NB4 (cell line): Measurements from ENCODE around the gene SELENOH.

ENCODE experiments used
- DNase-seq: peaks from one replicate; pipeline ENCODE4 v3.0.0; 2010; ENCODE audit warnings: low read depth
- H3K4me3 ChIP-seq: one replicate; pipeline ENCODE4 v1.5.1; 2011; ENCODE audit warnings: mild to moderate bottlenecking, low read depth, low read length, moderate library complexity
- MYC ChIP-seq: IDR thresholded peaks from 2 replicates; pipeline ENCODE4 v1.6.1; 2011; ENCODE audit warnings: low read depth, low read length
- POLR2A ChIP-seq: IDR thresholded peaks from 2 replicates; pipeline ENCODE4 v1.6.1; 2011; ENCODE audit warnings: mild to moderate bottlenecking; ENCODE audit not compliant: insufficient read length; ENCODE audit errors: extremely low read depth
- TF ChIP-seq, protein P1 (sequence below): IDR thresholded peaks from 2 replicates; pipeline ENCODE4 v1.6.1; 2011; ENCODE audit warnings: low read depth, low read length
- TF ChIP-seq, protein P2 (sequence below): IDR thresholded peaks from one replicate; pipeline ENCODE4 v1.5.1; 2012; ENCODE audit warnings: low read depth, low read length

SELENOH gene

GRCh38 chr11:57781529-57781943 lies 40.2 kb downstream of the SELENOH start:
- DNase-seq: no peak
- TF ChIP-seq, protein P1, sequence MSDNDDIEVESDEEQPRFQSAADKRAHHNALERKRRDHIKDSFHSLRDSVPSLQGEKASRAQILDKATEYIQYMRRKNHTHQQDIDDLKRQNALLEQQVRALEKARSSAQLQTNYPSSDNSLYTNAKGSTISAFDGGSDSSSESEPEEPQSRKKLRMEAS: no peak
- TF ChIP-seq MYC (no peak), POLR2A (no peak)
- TF ChIP-seq, protein P2, sequence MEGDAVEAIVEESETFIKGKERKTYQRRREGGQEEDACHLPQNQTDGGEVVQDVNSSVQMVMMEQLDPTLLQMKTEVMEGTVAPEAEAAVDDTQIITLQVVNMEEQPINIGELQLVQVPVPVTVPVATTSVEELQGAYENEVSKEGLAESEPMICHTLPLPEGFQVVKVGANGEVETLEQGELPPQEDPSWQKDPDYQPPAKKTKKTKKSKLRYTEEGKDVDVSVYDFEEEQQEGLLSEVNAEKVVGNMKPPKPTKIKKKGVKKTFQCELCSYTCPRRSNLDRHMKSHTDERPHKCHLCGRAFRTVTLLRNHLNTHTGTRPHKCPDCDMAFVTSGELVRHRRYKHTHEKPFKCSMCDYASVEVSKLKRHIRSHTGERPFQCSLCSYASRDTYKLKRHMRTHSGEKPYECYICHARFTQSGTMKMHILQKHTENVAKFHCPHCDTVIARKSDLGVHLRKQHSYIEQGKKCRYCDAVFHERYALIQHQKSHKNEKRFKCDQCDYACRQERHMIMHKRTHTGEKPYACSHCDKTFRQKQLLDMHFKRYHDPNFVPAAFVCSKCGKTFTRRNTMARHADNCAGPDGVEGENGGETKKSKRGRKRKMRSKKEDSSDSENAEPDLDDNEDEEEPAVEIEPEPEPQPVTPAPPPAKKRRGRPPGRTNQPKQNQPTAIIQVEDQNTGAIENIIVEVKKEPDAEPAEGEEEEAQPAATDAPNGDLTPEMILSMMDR: no peak
- H3K4me3 ChIP-seq: no peak overlapping the region

GRCh38 chr11:57785072-57785471 lies 43.8 kb downstream of the SELENOH start:
- TF ChIP-seq, protein P1: no peak
- TF ChIP-seq, protein P2: no peak
- TF ChIP-seq POLR2A (no peak), MYC (no peak)
- H3K4me3 ChIP-seq: no peak overlapping the region
- DNase-seq: no peak

- H3K4me3 ChIP-seq: no peak overlapping the region
- TF ChIP-seq, protein P1: no peak
- TF ChIP-seq, protein P2: no peak
- TF ChIP-seq POLR2A: no peak
- no peak for TF ChIP-seq MYC
- DNase-seq: no peak
Observed at GRCh38 chr11:57786436-57786835, 45.1 kb downstream of the SELENOH start.

DNA sequence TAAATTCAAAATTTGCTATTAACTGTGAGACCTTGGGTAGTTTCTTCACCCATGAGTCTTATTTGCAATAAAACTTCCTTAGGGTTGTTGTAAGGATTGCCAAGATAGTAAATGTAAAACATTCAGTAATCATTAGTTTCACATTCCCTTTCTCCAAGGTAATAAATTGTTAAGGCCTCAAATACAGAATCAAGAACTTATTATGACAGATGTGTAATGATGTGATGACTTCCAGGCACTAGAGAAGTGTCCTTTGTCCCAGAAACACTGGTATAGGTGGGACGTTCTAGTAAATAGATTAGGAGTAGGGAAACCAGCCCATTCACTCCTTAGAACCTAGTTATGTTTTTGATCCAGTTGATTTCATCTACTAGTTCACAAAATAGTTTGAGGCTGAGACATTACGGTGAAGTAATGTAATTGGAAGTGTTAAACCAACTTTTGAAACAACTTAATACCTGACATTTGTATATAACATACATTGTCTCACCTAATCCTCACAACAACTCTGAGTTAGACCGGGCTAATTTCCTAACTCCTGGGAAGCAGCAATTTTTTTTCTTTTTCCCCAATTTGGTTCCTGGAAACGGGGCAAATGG lies 45.8 kb downstream of the SELENOH start:
- H3K4me3 ChIP-seq: no peak overlapping the region
- TF ChIP-seq MYC: no peak
- TF ChIP-seq POLR2A: no peak
- TF ChIP-seq, protein P1: no peak
- TF ChIP-seq, protein P2: no peak
- DNase-seq: no peak

DNA sequence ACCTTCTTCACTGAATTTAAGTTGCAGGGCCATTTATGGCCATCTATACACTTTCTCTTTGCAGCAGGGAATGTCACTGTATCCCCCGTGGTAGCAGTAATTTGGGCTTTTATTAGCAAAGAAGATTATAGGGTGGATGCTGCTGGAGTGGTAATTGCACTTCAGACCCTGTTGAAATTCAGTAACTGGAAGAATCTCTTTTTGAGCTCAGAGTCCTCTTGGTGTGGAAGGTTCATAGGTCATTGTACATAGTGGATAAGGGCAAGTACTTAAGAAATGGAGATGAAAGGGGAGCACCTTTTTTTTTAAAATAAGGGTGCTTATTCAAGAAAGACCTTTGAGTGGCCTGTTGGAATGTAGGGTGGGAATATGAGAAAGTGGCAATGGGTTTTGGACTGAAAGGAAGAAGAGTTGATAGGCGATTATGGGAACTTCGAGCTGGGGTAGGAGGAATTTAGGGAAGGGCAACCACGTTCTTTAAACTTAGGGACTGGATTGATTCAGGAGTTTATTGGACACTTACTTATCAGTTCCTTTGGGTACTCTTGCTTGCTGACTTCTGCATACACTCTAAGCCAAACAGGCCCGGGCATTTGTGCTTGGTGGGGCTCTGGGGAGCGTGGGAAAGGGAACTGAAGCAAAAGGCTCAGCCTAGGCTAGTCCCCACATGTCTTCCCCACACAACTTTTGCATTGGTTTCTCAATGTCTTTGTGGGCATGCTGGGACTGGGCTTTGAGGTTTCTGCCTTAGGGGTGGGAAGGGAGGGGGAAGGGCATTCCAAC lies 46.8 kb downstream of the SELENOH start:
- H3K4me3 ChIP-seq: no peak overlapping the region
- TF ChIP-seq, protein P2: no peak
- TF ChIP-seq MYC: peak; percentile 84
- TF ChIP-seq, protein P1: peak; percentile 76
- DNase-seq: peak; percentile 93
